Measurements from ENCODE around the gene PRPF6. TPM values are rescaled to one million over a fixed set of nuclear protein-coding genes. Genes with fewer than 3 reads are reported as not detected.
"Not testable (repeated sequence)": the region's sequence is repeated elsewhere in the genome, so short reads cannot be mapped to it uniquely, and the experiment has no call there.

PRPF6 gene
- total RNA-seq, 1 donor from 2014 or later: 46.4 TPM

DNA sequence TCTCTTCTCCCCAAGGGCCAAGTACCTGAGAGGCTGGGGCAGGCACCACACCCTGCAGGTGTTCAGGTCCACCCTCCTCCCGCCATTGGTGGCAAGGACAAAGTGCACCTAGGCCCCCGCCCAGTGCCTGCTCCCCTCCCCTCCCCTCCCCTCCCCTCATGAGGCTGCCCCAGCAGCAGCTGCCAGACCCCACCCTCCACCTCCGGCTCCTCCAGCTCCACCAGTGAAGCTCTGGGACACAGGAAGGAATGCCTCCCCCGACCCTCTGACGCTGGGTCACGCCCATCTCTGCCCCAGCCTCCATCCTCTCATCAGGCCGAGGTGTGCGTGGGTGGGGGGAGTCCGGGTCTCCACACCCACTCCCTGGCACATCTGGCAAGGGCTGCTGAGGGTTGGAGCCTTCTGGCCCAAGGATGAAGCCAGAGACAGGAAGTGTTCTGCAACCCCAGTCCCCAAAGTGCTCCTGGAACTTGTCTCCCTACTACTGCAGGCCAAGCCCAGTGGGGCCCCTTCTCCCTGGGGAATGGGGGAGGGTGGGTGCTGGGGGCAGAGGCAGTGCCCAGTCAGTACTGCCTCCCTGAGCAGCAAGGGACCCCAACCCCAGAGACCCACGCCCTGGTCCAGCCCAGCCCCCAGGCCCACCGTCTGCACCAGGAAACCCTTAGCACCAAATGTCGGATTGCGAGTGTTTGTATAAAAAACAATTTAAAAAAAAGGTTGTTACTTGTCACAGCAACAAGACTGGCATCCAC is 23.1 kb upstream of the PRPF6 start:
- ATAC-seq: no peak

DNA sequence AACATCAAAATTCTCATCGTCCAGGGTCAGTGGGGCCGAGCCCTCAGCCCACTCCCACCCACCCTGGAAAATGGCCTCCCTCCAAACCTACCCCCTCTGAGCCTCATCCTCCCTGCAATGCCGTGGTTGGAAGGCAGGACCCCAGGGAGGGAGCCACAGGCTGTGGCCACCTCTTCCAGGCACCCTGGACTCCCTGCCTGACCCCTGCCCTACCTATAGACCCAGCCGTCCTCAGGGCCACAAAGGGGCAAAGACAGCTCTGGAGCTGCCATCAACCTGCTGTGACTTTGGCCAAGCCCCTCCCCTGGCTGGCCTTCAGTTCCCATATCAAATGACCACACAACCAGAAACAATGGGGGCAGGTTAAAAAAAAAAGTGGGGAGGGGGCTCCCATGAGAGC is 22.5 kb upstream of the PRPF6 start:
- ATAC-seq: no peak
- intact Hi-C loops (cut with DNase I): no loop called here
- DNase-seq (ENCODE audit: missing footprints): no peak

More for the DNA sequence above, 23.1 kb upstream of the PRPF6 start:
- intact Hi-C loops (cut with DNase I): no loop called here
- DNase-seq (ENCODE audit: missing footprints): no peak

DNA sequence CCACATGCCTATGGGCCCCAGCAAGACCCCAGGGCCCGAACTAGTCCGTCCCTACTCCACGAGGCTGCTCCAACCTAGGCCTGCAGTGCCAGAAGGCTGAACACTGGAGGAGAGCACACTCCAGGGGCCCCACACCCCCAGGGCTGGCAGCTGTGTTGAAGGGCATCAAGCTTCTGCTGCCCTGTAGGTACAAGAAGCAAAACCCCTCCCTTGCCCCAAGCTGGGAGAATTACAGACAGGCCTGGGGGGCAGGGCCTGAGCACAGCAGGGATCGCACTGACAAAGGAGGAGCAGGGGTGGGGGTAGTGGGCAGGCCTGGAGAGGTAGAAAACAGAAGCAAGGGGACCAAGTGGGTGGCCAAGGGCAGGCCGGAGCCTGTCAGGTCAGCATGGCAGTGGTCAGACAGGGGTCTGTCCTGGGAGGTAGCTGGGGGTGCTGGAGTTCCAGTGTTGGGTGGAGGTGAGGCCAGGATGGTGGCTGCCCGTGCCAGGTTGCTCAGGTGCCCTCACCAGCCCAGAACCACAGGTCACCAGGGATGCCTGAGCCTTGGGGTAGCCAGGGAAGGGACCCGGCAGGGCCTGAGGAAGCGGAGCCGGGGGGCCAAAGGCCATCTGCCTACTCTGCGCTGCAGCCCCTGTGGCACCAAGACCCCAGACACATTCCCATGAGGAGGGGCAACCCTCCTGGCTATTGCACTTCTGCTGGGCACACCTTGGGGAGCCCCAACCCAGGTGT is 21.8 kb upstream of the PRPF6 start:
- no peak for DNase-seq (ENCODE audit: missing footprints)
- no peak for ATAC-seq
- intact Hi-C loops (cut with DNase I): no loop called here

DNA sequence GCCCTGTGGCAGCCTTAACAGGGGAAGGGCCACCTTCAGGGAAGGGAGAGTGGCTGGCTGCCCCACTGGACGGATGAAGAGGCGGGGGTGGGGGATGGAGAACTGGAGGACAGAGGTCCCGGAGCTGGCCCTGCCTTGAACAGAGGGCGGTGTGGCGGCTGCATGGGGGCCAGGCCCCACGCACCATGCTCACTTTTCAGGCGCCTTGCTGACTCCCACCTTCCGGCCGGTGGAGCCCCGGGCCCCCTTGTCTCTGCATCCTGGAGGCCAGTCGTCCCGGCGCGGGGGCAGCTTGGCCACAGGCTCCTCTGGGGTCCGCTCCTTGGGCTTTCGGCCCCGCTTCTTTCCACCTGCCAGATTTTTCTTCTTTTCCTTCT is 21.2 kb upstream of the PRPF6 start:
- ATAC-seq: no peak
- intact Hi-C loops (cut with DNase I): no loop called here
- no peak for DNase-seq (ENCODE audit: missing footprints)

DNA sequence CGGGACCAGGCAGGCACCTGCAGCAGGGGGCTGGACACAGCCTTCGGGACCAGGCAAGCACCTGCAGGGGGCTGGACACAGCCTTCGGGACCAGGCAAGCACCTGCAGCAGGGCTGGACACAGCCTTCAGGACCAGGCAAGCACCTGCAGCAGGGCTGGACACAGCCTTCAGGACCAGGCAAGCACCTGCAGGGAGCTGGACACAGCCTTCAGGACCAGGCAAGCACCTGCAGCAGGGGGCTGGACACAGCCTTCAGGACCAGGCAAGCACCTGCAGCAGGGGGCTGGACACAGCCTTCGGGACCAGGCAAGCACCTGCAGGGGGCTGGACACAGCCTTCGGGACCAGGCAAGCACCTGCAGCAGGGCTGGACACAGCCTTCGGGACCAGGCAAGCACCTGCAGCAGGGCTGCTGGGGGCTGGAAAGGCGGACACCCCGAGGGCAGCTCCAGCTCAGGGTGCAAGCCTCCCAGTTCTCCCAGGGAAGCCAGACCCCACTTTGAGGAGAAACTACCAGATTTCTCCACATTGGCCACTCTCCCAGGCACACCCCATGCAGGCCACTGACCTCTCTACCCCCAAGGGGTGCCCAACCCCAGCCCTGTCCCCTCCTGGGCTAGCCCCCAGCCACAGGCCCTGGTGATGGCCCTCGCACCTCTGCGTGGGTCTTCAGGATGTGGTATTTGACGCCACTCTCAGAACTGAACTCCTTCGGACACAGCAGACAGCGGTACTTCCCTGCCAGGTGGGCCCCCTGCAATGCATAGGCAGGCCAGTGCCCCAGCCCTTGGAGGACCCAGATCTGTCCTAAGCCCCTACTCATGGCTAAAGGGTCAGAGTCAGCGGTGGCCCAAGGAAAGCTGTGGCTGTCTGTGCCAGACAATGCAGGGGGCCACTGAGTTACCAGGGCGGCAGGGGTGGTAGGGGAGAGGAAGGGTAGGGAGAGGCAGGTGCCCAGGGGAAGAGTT is 20.0 kb upstream of the PRPF6 start:
- ATAC-seq; intact Hi-C loops (cut with DNase I): not testable (repeated sequence)
- peak; percentile 27 for DNase-seq (ENCODE audit: missing footprints)

DNA sequence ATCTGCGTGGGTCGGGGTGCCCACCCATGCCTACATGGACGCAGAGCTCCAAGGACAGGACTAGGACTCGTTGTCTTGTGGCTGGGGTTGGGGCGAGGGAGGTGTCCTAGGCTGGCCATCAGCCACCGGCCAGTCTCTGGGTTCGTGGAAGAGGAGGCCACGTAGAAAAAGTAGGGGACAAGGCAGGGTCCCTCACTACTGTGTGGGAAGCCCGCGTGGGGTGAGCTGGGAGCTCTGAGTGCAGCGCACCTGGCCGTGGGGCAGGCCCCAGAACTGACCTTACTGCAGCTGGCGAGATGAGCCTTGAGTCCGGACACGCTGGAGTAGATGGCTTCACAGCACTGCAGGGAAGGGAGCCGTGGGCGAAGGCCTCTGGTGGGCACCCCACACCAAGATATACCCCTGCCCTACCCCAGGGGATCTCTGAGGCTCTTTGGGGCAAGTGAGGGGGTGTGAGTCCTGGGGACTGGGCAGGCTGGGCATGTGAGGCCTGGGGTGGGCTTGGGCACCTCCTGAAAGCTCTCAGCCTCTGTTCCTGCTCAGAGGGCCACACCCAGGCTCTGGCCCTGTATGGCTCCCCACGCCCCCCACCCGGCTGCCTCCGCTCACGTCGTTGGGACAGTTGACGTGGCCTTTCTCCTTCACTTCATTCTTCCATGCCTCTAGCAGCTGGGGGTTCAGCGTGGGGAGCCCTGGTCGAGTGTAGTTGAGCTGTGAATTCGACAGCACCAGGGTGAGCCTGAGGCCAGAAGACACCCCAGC is 19.1 kb upstream of the PRPF6 start:
- intact Hi-C loops (cut with DNase I): no loop called here
- DNase-seq (ENCODE audit: missing footprints) (peak; percentile 33), ATAC-seq (no peak)

DNA sequence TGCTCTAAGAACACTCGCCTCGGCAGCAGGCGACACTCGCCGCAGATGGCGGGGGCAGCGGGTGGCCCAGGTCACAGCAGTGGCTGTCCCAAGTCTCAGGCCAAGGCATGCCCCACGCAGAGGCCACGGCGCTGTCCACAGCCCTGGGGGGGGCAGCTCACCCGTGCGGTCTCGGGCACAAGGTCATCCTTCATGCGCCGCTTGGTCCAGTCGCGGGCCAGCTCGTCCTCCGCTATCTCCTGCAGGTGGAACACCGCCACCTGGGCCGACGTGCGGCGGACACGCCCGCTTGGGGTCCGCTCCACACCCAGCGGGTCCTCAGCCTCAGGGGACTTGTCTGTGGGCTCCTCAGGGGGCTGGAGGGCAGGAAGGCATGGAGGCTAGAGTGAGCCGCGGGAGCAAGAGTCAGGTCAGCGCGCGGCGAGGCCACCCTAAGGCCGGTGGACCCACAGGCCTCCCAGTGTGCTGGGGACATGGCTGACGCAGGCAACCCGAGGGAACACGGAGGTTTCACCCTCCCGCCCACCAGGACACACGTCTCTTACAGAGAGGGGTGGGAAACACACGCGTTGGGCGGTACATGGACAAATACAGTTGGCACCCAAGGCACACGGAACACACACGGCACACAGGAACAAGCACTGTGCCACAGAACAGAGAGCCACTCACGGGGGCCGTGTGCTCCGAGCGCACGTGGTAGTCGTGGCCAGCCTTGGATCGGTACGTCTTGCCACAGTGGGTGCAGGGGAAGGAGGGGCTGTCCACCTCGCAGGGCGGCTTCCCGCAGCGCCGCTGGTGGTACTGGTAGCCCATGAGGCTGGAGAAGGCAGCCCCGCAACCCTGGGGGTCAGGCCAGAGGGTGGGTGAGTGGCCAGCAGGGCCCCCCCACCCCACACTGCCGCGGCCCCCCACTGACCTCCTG is 18.2 kb upstream of the PRPF6 start:
- DNase-seq (ENCODE audit: missing footprints) (peak; percentile 67), ATAC-seq (no peak)
- intact Hi-C loops (cut with DNase I): no loop called here

DNA sequence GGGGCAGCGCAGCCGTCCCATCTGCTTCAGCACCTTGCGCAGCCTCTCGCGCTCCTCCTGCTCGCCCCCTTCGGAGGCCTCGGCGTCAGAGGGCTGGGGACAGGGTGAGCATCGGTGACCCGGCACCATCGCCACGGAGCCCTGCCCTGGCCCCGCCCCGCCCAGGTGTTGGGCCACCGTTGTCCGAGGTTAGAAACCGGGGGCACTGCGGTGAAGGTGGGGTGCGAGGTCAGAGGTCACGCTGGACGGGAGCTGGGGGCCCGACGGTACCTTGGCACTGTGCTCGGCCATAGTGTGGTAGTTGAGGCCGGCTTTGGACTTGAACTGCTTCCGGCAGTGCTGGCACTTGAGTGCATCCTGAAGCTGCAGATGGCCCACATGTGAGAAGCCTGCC is 17.6 kb upstream of the PRPF6 start:
- ATAC-seq: no peak
- no peak for DNase-seq (ENCODE audit: missing footprints)
- intact Hi-C loops (cut with DNase I): no loop called here

DNA sequence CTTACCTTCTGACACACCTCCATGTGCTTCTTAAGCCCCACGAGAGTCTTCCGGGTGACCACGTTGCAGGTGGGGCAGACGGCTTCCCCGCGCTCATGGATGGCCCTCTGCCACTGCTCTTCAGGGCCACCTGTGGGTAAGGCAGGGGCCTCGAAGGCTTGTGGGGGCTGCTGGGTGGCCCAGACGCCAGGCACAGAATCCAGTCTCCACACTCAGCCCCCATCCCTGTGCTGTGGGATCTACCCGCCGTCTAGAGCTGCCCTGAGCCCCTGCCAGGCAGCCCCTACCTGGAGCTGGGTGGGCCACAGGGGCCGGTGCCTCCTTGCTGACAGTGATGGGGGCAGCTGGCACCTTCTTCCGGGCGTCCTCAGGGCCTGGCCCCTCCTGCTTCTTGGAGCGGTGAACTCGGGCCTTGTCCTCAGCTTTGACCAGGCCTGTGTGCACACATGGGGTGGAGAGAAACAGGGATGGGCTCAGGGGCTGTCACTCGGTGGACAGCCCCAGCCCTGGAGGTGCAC is 17.1 kb upstream of the PRPF6 start:
- DNase-seq (ENCODE audit: missing footprints) (peak; percentile 49), ATAC-seq (no peak)
- intact Hi-C loops (cut with DNase I): no loop called here

DNA sequence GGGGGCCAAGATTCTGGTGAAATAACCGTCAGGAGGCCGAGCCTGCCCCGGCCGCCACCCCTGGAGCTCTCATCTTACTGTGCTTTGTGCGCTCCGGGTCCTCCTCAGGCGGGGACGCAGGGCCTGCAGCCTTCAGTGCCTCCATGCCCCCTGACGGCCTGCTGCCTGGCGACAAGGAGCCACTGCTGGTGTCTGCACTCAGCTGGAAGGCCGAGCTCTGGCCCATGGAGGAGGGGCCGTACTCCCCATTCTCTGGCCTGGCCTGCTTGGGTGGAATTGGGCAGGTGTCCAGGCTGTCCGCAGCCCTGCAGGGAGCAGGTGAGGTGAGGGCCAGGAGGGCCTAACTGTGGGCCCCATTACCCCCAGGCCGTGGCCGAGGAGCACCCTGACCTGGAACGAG is 16.5 kb upstream of the PRPF6 start:
- intact Hi-C loops (cut with DNase I): no loop called here
- DNase-seq (ENCODE audit: missing footprints) (peak; percentile 25), ATAC-seq (no peak)

DNA sequence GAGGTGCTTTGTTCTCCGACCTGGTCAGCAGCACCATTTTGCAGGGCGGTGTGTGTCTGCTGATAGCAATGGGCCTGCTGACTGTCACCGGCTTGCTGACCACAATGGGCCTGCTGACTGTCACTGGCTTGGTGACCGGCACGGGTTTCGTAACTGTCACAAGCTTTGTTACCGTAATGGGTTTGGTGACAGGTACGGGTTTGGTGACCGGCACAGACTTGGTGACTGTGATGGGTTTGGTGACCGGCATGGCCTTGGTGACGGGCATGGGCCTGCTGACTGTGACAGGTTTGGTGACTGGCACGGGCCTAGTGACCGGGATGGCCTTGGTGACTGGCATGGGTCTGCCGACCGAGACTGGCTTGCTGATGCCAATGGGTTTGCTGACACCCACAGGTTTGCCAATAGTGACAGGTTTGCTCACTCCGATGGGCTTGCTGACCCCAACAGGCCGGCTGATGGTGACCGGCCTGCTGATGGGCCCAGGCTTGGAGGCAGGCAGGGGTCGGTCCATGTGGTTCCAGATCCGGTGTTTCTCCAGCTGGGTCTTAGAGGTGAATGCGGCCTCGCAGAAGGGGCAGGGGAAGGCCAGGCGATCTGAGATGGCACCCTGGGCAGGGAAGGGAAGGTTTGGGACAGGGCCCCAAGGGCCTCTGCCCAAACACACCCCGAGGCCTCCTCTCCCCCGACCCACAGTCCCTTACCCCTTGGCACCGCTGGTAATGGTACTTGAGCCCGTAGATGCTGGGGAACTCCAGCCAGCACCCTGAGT is 14.6 kb upstream of the PRPF6 start:
- intact Hi-C loops (cut with DNase I): no loop called here
- ATAC-seq (no peak), DNase-seq (ENCODE audit: missing footprints) (peak; percentile 30)

DNA sequence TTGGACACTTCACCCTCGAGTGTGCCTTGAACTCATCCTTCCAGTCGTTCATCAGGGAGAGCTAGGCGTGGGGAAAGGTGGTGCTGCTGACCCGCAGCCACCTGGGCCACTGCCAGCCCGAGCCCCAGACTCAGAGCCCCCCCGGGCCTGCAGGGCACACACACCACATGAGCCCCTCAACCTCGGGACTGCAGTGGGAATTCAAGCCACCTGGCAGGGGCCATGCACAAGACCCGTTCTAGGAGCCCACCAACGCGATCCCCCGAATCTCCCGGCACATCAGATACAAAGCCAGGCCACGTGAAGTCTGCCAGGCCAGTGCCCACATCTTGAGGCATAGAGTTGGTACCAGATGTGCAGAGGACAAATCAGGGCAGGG is 14.0 kb upstream of the PRPF6 start:
- DNase-seq (ENCODE audit: missing footprints) (peak; percentile 22), ATAC-seq (no peak)
- intact Hi-C loops (cut with DNase I): no loop called here

DNA sequence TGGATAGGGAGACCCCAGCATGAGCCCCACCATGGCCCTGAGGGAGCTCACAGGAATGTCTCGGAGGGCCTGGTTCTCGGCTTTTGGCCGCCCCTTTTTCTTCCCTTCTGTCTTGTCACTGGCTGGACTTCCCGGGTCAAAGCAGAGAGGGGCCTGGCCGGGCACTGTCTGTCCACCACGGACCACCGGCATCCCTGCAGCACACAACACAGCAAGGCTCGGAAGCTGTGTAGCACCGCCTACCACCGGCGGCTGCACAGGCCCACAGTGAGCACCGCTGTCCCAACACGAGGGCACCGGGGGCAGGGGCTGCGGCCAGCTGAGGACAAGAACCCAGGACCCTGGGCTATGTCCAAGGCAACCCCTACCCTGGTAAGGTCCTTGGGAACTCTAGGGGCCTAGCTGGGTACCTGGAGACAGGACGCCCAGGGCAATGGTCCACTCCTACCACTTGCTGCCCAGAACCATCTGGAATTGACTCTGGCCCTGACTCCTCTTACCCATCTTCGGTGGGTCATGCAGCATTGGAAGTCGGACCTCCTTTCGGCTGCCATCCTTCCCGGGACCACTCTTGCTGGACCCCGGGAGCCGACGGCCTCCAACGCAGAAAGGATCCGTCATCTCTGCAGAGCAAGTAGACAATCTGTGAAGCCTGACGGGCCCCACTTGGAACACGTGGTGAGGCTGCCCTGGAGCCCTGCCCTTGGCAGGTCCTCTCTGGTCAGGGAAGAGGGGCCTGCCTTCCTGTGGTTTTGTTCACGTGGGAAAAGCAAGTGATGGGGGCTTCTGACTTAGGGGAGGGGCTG is 13.4 kb upstream of the PRPF6 start:
- intact Hi-C loops (cut with DNase I): no loop called here
- DNase-seq (ENCODE audit: missing footprints) (peak; percentile 57), ATAC-seq (no peak)

DNA sequence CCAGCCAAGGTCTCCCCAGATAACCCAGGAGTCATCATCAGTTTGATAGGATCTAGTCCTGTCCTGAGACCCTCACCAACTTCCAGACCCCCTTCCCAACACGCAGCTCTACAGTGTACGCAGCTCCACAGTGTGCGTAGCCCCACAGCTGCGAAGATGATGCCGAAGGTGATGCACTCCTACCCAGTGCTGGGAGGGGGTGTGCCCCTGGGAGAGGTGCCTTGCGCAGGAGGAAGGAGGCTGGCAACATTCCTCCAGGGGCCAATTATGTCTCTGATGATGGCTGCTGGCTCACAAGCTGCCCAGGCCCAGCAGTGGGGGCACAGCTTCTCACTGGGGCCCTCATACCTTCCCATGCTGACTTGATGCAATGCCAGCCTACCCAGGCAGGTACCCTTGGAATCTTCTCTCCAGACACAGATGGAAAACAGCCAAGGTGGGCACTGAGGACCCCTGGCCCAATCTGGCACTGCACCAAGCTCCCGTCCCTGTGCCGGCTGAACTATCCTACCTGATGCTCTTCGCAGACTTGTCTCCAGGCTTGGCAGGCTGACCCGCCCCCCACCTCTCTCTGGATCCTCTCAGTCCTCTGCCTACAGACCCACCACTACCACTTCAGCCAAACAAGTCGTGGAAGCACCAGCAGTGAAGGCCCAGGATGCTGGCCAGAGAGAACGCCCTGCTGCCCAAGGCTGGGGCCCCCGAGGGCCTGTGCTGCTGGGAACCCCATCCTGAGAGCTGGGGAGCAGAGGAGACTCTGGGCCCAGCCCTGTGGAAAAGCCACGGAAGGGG is 12.6 kb upstream of the PRPF6 start:
- ATAC-seq: no peak
- intact Hi-C loops (cut with DNase I): no loop called here
- DNase-seq (ENCODE audit: missing footprints): peak; percentile 37
